Measurements from ENCODE around the gene PODXL. TPM values are rescaled to one million over a fixed set of nuclear protein-coding genes. Genes with fewer than 3 reads are reported as not detected.

The PODXL gene
- total RNA-seq, 4 donors from 2014 or later: 7.9 to 21.3 (median 13.2) TPM

- no peak for TF ChIP-seq CTCF (IDR thresholded peaks at IDR 0.05 in 4 of 5, conservative IDR thresholded peaks at IDR 0.05 in 1 of 5)
- TF ChIP-seq POLR2A (IDR thresholded peaks at IDR 0.05): no peak
- intact Hi-C loops (cut with DNase I; ENCODE audit: low total_unique reads): no loop called here
- H3K9me3 ChIP-seq: no peaks in the 10 kb centered on the region
- no peaks in the 10 kb centered on the region for H3K36me3 ChIP-seq
- no peak for DNase-seq
- H3K27me3 ChIP-seq: no peaks in the 10 kb centered on the region
- H3K27ac ChIP-seq: peak overlapping the region in 3 of 4 donors; percentile 57 to 74 (median 69)
- no peak overlapping the region for H3K4me3 ChIP-seq
- in situ Hi-C loops (cut with MboI; ENCODE audit: low sequenced_read_pairs in 4 of 4): loop anchor here in 3 of 4 donors (5.0 to 10.0 kb wide), 2 partner anchors 144 to 146 kb away; no protein-coding TSS in a partner anchor
- no peak for ATAC-seq
- H3K4me1 ChIP-seq: peaks cover 14 to 34% of the 10 kb centered on the region in 2 donors
Measured at GRCh38 chr7:131511071-131511470, 45.4 kb downstream of the PODXL start.

GRCh38 chr7:131509781-131510180 is 46.6 kb downstream of the PODXL start:
- ATAC-seq (no peak), DNase-seq (no peak)
- peaks cover 14 to 34% of the 10 kb centered on the region in 2 donors for H3K4me1 ChIP-seq
- no peak overlapping the region for H3K27ac ChIP-seq
- in situ Hi-C loops (cut with MboI; ENCODE audit: low sequenced_read_pairs in 4 of 4): loop anchor here (5.0 to 10.0 kb wide), 2 partner anchors 145 to 148 kb away; no protein-coding TSS in a partner anchor
- H3K9me3 ChIP-seq: no peaks in the 10 kb centered on the region
- H3K4me3 ChIP-seq: no peak overlapping the region
- TF ChIP-seq CTCF (IDR thresholded peaks at IDR 0.05 in 4 of 5, conservative IDR thresholded peaks at IDR 0.05 in 1 of 5): no peak
- TF ChIP-seq POLR2A (IDR thresholded peaks at IDR 0.05): no peak
- H3K27me3 ChIP-seq: no peaks in the 10 kb centered on the region
- H3K36me3 ChIP-seq: no peaks in the 10 kb centered on the region
- intact Hi-C loops (cut with DNase I; ENCODE audit: low total_unique reads): no loop called here

GRCh38 chr7:131508754-131509486 is 47.5 kb downstream of the PODXL start:
- Histone ChIP-seq H3K4me1 (peaks cover 14 to 34% of the 10 kb centered on the region in 2 donors), H3K4me3 (no peak overlapping the region), H3K36me3 (no peaks in the 10 kb centered on the region), H3K27ac (peak overlapping the region in 3 of 4 donors; percentile 13 to 29 (median 27)), H3K9me3 (no peaks in the 10 kb centered on the region), H3K27me3 (no peaks in the 10 kb centered on the region)
- ATAC-seq (no peak), DNase-seq (no peak)
- in situ Hi-C loops (cut with MboI; ENCODE audit: low sequenced_read_pairs in 4 of 4): loop anchor here in 1 of 4 donors (5.0 kb wide), 1 partner anchor 148 kb away; no protein-coding TSS in a partner anchor
- TF ChIP-seq CTCF (IDR thresholded peaks at IDR 0.05 in 4 of 5, conservative IDR thresholded peaks at IDR 0.05 in 1 of 5) (no peak), POLR2A (IDR thresholded peaks at IDR 0.05) (no peak)
- intact Hi-C loops (cut with DNase I; ENCODE audit: low total_unique reads): loop anchor here (1.0 kb wide), 1 partner anchor 145 kb away; no protein-coding TSS in a partner anchor

- peak overlapping the region in 3 of 4 donors; percentile 27 to 29 (median 27) for H3K27ac ChIP-seq
- DNase-seq: peak; percentile 65 to 78
- no peaks in the 10 kb centered on the region for H3K36me3 ChIP-seq
Measured at GRCh38 chr7:131507592-131508331, 48.7 kb downstream of the PODXL start.

More at GRCh38 chr7:131507592-131508331, 48.7 kb downstream of the PODXL start:
- in situ Hi-C loops (cut with MboI; ENCODE audit: low sequenced_read_pairs in 4 of 4) (loop anchor here in 1 of 4 donors (5.0 kb wide), 1 partner anchor 150 kb away; no protein-coding TSS in a partner anchor), intact Hi-C loops (cut with DNase I; ENCODE audit: low total_unique reads) (loop anchor here (1.0 kb wide), 1 partner anchor 147 kb away; no protein-coding TSS in a partner anchor)
- Histone ChIP-seq H3K27me3 (no peaks in the 10 kb centered on the region), H3K4me3 (no peak overlapping the region), H3K9me3 (no peaks in the 10 kb centered on the region), H3K4me1 (peaks cover 7 to 31% of the 10 kb centered on the region in 2 donors)
- peak; percentile 58 to 60 for ATAC-seq
- TF ChIP-seq POLR2A (IDR thresholded peaks at IDR 0.05) (no peak), CTCF (IDR thresholded peaks at IDR 0.05 in 4 of 5, conservative IDR thresholded peaks at IDR 0.05 in 1 of 5) (peak; percentile 81 to 97 (median 92))

Data from gastrocnemius medialis (tissue), 4 donors.